DMS53 treated with DMSO at 0.1 percent for 48 hours (cell line): ENCODE data around the gene CRISP2.
"Not testable (repeated sequence)": the region's sequence is repeated elsewhere in the genome, so short reads cannot be mapped to it uniquely, and the experiment has no call there.

ENCODE experiments used
- DNase-seq: peaks from one replicate; lab custom pipeline; 2025; ENCODE audit not compliant: unreplicated experiment; lab: John Stamatoyannopoulos, UW

CRISP2 gene, protein sequence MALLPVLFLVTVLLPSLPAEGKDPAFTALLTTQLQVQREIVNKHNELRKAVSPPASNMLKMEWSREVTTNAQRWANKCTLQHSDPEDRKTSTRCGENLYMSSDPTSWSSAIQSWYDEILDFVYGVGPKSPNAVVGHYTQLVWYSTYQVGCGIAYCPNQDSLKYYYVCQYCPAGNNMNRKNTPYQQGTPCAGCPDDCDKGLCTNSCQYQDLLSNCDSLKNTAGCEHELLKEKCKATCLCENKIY

DNA sequence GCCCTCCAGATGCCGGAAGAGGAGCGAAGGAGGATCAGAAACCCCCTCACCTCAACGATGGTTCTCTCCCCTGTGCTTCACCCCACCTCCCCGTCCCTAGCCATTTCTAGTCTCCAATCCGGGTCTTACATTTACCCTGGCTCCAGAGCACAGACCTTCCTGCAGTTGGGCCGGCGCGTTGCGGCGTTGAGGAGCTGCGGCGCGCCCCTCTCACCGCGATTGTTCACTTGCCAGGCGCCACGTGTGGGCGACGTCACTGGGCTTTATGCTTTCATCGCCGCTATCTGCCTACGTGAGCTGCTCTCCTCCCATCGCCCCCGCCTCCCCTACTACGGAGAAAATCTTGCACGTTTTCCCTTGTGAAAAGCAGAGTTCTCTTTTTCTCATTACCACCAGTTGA, at the start of gene CRISP2:
CRISP2 (minus strand) TSS at position 198 of the 400 bp plus-strand sequence. CDS start 4,347 bp downstream, outside the sequence.
- peak; percentile 35 for DNase-seq

DNA sequence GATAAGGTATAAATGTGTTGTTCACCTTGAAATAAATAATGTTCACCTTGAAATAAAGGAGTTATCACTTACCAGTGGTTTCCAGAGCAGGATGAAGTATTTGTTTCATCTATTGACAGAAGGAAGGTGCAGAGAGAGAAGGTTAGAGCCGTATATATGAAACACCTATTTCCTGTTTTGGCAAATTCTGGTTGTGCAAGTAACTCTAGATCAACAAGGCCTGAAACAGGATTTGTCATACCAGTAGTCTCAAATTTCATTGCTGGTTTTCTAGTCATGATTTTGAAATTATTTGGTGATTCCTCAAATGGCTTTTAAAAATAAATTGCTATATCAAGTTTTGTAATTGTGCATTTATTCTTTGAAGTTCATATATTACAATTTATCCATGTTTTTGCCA, 30.9 kb upstream of the CRISP2 start, which contains the start of gene CRISP3:
CRISP3 (minus strand) TSS at position 130 of the 400 bp plus-strand sequence; CDS start at position 109, 21 bp downstream.
- DNase-seq: peak; percentile 86

DNA sequence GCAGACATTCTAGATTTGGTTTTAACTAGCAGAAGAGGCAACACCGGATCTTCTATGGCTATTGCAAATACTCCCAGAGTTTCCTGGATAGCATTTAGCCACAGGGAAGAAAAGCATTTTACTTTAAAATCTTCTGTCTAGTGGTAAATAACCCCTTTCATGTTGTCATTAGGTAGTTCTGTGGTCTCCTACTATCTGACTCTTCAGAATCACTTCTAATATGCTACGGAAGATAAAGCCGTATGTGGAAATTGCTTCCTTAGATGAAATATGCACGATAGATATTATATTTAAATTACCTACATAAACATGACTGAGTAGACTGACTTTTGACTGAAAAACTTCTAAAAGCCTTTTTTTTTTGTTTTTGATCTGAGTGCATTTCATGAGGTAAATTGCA, 30.1 kb upstream of the CRISP2 start:
- DNase-seq: no peak

DNA sequence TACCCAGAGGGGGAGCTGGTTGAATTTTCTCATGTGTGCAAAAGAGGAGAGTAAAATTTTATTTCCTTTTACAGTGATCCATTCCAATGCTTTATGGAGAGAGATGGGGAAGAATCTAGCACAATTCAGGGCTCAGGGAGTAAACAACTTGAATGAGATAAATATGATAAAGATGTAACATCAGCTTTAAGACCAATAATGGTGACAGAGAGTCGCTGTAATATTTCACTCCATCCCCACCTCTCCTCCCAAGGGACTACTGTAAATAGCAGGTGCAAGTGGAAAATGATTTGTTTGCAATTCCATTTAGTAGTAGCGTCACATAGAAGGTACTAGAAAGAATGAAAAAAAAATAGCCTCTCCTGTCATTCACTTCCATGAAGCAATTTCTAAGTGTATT, 26.1 kb upstream of the CRISP2 start:
- DNase-seq: peak; percentile 7

DNA sequence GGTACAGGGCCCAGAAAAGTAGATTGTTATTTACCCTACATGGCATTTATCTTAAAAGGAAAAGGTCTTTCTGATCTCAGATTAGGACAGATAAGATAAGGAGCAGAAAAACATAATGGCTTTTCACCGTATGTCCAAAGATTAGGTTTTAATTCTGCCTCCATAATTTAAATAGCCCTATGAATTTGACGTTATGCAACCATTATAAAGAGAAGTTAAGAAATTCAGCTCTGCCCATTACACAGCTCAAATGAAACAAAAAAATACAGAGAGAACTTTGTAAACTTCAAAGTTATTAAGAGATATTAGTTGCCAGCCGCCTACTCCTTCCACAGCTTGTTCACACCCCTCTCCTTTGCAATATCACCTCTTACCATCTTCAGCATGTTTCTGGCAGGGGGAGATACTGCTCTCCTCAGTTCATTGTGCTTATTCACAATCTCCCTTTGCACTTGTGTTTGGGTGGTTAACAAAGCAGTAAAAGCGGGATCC, 22.7 kb upstream of the CRISP2 start:
- DNase-seq: no peak

DNA sequence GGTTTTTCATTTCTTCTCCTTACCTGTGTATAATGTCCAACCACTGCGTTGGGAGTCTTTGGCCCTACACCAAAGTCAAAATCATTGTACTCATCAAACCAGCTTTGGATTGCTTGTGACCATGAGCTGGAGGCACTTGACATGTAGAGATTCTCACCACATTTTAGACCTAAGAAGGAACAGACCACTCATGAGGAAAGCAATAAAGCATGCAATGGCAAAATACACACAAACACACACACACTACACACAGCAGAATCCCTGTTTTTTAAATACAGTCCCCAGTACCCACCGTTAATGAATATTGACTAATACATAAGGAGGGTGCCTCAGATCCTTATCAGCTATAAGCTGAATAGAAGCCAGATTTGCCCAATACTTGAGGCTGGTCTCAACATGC, 20.3 kb upstream of the CRISP2 start:
- DNase-seq: no peak

DNA sequence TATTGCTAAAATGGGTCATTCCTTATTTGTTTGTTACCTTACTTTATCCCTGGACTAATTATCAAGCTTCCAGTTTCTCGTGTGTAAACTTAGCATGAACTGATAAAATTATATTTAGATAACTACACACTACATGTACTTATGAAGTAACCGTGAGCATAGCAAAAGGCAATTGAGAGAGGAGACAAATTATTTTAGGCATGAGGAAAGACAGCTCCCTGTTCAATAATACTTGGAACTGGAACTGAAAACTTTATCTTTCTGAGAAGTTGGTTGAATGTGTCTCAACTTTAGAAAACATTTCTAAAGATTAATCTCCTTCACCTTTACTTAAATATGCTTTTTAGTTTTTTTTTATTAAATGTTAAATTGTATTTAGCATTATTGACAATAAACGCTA, 19.4 kb upstream of the CRISP2 start:
- no peak for DNase-seq

DNA sequence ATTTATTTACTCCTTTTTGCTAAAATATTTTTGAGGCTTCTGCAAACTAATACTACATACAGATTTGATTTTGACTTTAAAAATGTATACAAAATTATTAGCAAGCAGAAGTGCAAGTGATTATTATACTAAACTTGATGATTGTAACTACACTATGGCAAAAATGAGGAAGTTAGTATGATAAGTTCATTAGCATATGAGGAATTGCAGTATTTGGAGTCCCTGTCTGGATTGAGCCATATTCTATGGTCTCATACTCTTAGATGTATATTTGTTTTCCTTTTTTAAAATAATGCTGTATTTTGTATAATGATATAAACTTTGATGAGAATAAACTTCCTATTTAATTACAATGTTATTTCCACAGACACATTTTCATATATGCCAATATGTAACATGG, 16.9 kb upstream of the CRISP2 start:
- DNase-seq: no peak

DNA sequence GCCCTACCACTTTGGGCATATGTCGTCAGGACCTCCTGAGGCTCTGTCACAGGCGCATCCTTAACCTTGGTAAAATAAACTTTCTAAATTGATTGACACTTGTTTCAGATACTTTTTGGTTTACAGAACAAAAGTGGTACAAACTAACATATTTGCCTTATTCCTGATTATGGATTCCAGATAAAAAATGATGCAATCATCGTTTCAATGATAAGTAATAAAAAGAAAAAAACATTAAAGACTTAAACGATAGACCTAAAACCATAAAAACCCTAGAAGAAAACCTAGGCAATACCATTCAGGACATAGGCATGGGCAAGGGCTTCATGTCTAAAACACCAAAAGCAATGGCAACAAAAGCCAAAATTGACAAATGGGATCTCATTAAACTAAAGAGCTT, 10.6 kb upstream of the CRISP2 start:
- not testable (repeated sequence) for DNase-seq

DNA sequence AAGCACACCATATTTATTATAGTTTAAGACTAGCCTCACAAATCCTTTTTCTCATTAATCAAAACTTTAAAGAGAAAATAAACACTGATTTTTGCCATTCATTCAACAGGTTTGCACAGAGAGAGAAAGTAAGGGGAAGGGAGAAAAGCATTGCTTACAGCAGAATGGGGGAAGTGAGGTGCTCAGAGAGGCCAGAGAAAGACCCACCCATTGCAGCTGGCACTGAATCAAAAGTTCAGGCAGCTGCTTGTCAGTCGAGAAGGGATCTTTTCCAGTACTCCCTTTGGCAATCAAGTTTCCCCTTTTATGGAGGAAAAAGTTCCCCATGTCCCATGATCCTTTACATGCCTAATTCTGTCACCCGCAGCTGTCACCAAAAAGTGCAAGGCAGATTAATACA, 8.0 kb upstream of the CRISP2 start:
- DNase-seq: no peak

DNA sequence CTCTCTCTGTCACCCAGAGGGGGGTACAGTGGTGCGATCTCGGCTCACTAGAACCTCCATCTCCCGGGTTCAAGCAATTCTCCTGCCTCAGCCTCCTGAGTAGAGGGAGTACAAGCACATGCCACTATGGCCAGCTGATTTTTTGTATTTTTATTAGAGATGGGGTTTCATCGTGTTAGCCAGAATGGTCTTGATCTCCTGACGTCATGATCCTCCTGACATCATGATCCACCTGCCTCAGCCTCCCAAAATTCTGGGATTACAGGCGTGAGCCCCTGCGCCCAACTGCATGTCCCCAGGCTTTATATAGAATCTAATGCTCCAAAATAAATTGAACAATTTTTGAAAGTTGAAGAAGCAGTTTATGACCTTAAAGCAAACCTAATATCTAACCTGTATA, 7.0 kb upstream of the CRISP2 start:
- DNase-seq: no peak

DNA sequence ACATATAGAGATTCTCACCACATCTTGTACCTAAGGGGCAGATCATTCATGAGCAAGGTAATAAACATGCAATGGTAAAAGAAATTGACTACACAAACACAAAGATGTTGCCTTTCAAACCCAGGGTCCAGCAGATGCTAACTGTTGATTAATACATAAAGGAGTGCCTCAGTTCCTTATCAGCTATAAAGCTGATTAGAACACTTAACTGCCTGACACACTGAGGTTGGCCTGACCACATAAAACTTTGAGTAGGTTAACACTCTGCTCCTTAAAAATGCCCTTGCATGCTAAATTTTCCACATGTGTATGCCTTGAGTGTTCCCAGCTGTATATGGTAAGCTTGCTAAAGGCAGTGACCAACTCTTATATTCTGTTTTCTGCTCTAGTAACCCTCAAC, 14.9 kb downstream of the CRISP2 start:
- no peak for DNase-seq

DNA sequence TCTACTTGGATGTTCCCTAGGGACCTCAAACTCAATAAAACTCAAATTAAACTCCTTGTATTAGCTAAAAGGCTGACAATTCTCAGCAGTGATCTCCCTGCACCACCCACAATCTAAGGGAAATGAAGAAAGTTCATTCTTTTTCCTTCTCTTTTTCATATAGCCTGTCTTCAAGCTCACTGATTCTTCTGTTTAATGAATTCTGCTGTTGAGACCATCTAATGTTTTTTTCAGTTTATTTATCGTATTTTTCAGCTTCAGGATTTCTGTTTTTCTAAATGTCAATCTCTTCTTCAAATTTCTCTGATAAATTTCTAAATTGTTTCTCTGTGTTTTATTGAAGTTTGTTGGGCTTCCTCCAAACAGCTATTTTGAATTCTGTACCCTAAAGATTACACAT, 19.8 kb downstream of the CRISP2 start:
- DNase-seq: no peak

DNA sequence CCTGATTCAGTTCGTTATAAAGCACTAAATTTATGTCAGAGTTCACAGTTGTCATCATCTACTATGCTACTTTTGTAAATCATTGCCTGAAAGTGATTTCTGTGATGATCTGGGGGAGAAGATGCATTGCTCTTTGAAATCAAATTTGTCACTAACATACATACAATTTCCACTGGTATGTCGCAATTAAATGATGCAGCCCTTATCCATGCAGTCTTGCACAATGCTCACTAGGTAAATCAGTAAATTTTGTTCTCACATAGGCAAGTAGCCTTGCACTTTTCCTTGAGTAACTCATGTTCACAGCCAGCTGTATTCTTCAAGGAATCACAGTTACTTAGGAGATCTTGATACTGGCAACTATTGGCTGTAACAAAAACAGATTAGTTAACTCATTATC, 20.8 kb downstream of the CRISP2 start:
- no peak for DNase-seq

DNA sequence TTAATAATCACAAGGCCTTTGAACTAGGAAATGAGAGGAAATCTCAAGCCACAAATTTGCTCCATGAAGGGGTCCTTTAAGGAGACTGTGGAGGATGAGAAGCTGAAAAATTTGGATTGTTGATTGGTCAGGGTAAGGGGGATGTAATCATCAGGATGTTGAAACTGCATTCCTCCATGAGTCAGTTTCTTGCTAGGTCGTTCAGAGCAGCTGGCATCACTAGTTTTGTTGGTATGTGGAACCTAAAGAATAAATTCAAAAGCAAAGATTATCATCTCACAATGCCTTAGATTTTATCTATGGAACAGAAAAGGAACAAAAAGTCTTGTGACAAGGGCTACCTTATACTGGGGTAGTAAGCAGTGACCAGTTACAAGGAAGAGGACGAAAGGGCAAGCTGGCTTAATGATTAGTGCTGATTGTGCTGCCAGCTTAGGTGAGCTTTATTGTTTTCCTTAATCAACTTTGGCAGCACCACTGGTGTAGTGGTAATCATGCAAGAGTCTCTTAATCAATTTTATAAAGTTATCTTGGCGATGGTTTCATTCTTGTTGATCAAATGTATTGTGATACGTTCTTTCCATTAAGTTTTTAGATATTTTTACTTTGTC, 36.6 kb downstream of the CRISP2 start:
- DNase-seq: no peak

DNA sequence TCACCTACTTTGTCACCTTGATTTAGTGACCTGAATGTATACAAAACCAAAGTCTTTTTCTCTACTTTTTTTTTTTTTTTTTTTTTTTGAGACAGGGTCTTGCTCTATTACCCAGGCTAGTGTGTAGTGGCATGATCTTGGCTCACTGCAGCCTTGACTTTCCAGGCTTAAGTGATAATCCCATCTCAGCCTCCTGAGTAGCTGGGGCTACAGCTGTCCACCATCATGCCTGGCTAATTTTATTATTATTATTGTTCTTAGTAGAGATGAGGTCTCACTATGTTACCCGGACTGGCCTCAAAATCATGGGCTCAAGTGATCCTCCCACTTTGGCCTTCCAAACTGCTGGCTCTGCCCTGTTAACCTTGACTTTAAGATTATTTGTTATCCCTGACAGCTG, 37.5 kb downstream of the CRISP2 start:
- no peak for DNase-seq

DNA sequence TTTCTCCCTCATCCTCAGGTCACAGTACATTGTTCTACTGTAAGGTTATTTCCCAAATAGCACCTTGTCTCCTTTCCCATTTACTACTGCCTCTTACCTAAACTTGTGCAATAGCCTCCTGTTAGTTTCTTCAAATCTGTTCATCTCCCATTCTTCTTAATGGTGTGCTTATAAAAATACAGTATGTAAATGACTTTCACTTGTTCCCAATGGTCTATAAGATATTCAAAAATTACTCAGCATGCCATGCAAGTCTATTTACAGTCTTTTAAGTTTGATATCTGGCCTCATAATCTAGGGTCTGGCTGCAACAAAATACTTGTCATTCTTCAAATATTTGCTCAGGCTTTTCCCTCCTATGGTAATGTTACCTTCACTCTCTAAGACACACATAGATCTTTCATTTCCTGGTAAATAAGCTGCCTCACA, 45.2 kb downstream of the CRISP2 start:
- DNase-seq: peak; percentile 25

DNA sequence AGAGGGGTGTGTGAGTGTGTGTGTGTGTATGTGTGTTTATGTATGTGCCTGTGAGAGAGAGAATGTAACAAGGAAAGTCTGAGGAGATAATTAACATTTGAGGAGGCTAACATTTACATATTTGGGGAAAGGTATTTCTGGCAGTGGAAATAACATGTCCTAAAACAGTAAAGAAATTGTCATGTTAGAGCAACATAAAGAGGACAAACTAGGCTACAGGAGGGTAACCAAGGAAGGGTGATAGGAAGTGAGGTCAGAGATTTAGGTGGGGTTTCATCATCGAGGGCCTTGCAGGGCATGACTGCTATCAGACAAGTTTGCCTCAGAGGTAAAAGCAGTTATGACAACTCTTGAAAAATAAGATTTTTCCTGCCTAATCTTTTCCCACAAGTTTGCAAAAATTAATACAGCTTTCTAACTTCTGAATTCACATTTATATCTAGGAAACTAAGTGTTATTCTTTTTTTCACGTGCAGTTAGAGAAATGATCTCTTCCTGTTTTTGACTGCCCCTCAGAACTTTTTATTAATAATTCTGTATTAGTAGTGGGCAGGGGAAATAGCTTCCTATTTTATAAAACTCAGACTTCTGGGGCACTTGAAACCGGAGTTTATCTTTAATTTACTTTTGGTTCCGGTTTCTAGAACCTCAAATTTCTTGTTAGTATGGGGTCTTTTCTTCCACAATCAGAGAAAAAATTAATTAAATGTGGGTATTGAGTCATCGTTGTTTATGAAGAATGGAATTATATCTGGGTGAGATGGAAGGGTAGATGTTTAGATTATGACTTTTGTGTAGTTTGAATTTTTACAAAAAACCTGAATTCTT, 46.2 kb downstream of the CRISP2 start:
- DNase-seq: no peak

DNA sequence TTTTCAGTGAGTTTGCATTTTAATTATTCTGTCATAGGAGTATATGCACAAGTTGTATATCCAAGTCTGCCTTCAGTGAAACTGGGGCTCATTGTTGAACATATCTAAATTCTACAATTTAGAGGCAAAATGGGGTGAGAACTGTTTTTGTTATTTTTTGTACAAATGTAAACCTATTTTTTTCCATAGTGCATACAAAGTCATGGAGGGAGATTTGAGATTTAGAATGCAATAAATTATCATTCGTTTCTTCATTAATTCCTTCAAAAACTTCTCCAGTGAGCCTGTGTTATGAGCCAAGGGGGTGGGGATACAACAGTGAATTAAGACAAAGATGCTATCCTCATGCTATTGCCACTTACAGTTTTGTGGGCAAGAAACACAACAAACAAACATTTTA, 46.9 kb downstream of the CRISP2 start:
- no peak for DNase-seq

DNA sequence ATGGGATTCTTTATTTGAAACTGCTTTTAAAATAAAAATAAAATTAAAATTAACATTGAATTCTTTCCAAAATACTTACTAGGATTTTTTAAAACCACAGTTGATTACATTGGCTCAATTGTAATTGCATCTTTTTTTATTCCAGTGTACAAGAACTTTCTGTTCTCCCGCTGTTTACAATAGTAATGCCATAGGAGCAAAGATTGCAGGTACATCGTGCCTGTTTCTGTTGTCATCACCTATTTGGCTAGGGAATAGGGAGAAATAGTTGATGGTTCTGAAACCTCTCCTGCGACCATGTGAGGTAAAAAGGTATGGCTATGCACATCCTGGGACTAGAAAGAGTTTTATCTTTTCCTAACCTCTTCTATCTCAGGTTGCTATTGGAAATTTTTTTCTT, 48.5 kb downstream of the CRISP2 start:
- DNase-seq: no peak

DNA sequence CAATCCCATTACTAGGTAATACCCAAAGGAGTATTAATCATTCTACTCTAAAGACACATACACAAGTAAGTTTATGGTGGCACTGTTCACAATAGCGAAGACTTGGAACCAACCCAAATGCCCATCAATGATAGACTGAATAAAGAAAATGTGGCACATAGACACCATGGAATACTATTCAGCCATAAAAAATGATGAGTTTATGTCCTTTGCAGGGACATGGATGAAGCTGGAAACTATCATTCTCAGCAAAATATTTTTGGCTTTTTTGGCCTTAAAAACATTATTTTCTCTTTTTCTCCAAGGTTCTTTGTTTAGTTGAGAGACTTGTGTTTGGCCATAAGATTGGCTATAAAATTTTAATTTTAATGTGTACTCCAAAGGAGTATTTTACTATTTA, 49.3 kb downstream of the CRISP2 start:
- DNase-seq: not testable (repeated sequence)

DNA sequence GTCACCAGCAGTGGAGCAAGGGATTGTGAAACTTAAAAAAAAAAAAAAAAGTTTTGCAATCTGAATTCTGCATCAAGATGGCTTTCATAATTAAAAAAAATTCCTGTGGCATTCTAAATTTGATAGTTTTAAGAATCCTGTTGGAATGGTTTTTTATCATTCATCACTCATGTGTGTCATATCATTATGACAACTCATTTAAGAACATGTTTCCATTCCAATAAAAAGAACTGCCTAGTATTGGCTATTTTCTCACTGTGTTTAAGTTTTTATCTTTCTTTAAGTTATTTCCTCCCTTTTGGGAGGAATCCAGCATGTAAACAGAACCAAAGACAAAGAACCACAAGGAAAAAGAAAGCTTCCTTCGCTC, 50.5 kb downstream of the CRISP2 start:
- DNase-seq: no peak
